NCI-H187 treated with DMSO at 0.1 percent for 48 hours (cell line): Measurements from ENCODE around the gene RAMP1.
"Not testable (repeated sequence)": the region's sequence is repeated elsewhere in the genome, so short reads cannot be mapped to it uniquely, and the experiment has no call there.

ENCODE experiments used
- DNase-seq: peaks from one replicate; lab custom pipeline; 2025; lab: John Stamatoyannopoulos, UW

Gene RAMP1

DNA sequence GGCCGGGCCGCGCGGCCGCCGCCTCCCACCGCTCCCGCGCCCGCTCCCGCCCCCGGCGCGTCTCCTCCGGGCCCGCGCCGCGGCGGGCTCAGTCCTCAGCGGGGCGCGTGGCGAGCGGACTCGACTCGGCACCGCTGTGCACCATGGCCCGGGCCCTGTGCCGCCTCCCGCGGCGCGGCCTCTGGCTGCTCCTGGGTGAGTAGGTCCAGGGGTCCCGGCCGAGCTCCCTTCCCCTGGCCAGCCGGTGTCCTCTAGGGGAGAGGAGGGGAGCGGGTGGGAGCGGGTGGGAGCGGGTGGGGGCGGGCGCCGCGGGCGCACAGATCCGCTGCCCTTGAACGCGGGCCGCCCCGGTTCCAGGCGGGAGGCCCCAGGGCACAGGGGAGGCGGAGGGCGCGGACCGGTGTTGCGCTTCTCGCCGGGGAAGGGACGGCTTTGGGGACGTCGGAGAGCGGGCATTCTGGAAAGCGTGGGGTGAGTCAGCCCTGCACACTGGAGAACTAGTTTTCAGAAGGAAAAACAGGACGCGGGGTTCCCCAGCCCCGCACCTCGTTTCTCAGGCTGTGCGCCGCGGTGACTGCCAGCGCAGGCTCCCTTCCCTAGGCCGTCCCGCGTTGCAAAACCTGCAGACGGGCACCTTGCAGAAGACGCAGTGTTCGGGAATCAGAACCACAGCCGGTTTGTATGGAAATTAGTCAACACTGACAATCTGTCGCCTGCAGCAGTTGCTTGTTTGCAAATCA lies at the start of gene RAMP1:
RAMP1 (plus strand) TSS at position 91 of the 740 bp plus-strand sequence; CDS start at position 144, 53 bp downstream.
- no peak for DNase-seq

DNA sequence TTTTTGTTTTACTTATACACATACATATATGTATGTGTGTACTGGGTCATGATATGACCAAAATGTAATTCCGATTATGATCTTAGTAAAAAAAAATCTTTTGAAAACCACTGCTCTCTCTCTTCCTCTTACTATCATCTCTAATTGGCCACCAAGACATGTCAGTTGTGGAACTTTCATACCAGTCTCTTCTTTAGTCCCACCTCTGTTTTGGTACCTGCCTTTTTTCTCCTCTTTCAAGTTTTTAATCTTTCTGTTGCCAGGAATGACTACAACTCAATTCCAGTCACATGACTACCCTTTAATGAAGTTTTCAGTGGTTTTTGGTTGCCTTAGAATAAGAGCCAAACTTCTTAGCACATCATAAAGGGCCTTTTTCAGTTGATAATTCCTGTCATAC lies 43.8 kb upstream of the RAMP1 start:
- no peak for DNase-seq

GRCh38 chr2:237816531-237816930 lies 42.9 kb upstream of the RAMP1 start:
- DNase-seq = no peak

DNA sequence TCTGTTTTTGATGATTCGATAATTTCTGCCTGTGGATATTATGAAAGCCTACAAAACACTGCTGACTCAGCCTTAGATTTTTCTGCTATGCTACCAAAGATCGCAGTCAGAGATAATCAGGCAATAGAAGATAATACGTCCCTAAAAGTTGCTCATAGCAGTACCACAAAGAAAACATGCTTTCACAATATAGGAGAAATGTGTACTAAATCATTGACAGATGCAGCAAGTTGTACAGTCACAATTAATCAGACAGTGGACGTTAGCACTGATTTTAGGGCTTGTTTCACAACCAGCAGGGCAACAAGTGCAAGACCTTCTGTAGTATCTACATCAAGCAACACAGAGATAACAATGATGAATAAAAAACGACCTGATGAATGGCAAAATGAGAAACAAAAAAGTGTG lies 41.4 kb upstream of the RAMP1 start:
- no peak for DNase-seq

GRCh38 chr2:237819231-237819630 lies 40.2 kb upstream of the RAMP1 start:
- no peak for DNase-seq

DNA sequence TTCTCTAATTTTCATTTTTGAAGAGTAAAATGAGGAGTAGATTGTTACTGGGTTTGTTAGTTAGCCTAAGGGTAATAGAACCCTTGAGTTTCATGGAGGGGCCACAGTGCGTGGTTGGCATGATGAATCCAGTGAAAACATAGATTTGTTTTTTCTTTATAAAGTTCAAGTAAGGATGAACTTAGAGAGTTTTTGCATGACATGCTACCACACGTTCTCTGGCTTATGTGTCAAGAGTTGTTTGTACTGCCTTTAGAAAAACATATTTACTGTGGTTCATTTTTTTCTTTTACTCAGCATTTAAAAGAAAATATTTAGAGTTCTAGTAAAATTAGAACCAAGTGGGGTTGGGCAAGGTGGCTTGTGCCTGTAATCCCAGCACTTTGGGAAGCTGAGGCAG lies 39.0 kb upstream of the RAMP1 start:
- DNase-seq = no peak

GRCh38 chr2:237823544-237823943 lies 35.9 kb upstream of the RAMP1 start:
- DNase-seq = no peak

- DNase-seq = no peak
These were observed 35.3 kb upstream of the RAMP1 start for GRCh38 chr2:237824085-237824484.

DNA sequence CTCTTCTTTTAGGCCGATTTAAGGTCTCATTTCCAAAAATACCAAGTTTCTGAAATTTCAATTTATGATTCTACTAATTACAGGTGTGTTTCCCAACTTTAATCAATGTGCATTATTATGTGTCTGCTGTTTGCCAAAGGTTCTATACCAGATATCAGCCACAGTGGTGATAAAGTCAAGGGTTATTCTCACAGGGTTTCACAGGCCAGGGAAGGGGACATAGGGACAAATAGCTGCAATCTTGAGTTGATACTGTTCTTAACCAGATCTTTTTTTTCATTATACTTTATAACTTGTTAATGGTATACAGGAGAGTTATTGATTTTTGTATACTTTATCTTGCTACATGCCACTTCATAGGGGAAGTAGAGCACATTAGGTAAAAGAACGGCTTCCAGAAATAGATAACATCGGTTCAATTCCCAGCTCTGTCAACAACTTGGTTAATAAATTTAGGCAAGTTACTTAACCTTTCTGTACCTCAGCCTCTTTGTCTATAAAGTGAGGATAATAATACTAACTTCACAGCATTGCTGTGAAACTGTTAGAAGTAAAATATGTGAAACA lies 31.9 kb upstream of the RAMP1 start:
- no peak for DNase-seq

DNA sequence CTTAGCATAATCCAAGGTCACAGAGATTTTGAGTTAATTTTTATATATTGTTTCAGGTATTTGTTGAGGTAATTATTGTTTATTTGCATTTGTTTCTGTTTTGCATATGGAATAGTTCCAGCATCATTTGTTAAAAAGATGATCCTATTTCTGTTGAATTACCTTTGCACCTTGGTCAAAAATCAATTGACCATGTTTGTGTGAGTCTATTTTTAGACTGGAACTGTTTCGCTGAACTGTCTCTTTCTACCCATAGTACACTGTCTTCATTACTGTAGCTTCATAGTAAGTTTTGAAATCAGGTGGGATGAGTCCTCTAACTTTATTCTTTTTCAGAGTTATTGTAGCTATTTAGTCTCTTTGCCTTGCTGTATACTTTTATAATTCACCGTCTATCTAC lies 28.9 kb upstream of the RAMP1 start:
- no peak for DNase-seq

DNA sequence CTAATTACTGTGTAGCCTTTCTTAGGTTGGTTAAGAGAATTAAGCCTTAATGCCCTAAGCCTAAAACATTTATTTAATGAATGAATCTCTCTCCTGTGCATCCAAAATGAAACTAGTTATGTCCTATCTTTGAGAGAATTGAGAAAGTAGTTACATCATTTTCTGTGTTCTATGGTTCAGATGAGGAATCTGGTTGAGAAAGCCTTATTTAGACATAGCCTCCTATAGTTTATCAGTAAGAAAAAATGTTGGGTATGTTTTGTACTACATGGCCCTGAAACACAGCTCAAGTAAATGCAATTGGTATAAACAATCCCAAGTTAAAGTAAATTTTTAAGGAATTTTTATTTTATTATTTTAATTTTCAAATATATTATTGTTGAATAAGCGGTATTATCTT lies 25.9 kb upstream of the RAMP1 start:
- DNase-seq = no peak

GRCh38 chr2:237835372-237835771 lies 24.1 kb upstream of the RAMP1 start:
- no peak for DNase-seq

GRCh38 chr2:237841051-237841450 lies 18.4 kb upstream of the RAMP1 start:
- no peak for DNase-seq

GRCh38 chr2:237848940-237849339 lies 10.5 kb upstream of the RAMP1 start:
- not testable (repeated sequence) for DNase-seq

DNA sequence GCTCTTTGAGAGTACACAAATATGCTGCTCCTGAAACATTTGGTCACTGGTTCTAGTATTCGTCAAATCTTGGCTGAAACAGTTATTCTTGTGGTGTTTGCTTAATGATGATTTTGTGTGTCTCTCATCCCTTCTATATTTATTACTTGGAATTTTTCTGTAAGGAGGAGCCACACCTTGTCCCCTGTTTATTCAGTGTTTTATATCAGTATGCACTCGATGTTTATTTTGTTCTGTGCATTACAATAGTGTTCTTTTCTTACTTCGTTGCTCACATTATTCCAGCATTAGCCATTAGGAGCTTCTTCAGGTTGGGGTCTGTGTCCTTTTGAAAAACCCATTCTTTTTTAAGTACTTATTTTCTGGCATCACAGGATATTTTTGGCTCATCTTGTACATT lies 5.1 kb upstream of the RAMP1 start:
- no peak for DNase-seq

DNA sequence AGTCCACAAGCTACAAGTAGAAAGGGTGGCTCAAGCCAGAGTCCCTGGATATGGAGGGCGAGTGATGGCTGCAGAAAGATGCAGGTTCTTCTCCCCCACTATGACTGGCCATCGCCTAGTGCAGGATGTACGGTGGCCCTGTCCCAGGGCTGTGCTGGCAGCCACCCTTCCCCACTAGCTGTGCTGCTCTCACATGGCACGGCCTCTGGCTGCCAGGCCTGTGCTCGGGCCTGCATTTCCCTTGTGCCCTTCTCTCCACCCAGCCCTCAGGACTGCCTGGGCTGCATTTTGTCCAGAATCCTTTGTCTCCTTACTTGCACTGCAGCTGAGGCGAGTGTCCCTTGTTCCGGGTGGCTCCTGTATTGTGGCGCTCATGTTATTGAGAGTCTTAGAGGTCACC lies 1.6 kb upstream of the RAMP1 start:
- DNase-seq = no peak

DNA sequence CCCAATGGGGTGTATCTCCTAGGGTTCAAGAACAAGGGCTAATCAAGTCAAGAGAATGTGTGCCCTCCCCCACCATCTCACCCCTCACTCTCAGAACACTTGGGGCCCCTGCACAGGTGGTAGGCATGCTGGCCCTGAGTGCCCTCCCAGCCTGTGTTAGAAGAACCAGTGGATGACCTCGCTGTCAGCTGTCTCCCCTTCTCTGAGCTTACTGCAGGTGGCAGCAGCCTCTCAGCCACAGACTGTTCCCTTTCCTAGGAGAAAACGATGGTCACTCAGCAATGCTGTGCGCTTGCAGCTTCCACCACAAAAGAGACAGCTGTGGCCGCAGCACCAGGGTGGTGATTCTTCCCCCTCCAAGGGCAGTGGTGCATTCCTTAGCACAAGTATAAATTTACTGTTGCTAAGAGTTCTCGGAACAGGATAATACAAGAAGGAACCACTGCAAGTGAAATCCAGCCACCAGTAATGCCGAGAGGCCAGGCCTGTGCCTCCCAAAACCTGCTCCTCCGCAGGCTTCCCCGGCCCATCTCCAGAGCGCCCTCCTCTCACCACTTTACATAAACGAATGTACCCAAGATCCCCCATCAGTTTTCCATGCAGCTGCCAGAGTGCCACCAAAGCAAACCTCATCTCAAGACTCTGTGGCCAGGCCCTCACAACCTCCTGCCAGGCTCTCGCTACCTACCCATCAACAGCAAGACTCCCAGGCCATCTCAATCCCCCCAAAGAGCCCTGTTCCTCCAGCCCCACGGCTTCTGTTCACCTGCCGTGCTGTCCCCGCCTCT lies 935 bp upstream of the RAMP1 start:
- DNase-seq = no peak

DNA sequence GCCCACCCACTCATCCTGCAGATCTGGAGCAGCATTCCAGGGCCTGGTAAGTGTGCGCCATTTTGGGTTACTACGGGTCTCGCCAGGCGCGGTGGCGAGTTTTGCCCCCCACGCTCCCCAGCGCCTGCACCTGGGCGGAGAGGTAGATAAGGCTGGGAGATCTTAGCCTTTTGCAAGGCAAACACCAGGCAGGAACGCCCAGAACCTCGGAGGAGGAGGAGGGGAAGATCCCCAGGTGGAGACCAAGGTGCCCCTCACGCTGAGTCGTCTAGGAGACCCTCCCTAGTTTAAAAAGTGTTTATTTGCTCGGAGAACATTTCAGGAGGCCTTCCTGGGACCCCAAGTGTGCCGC lies 365 bp upstream of the RAMP1 start:
- no peak for DNase-seq

GRCh38 chr2:237860273-237860935 lies 981 bp downstream of the RAMP1 start:
- no peak for DNase-seq

DNA sequence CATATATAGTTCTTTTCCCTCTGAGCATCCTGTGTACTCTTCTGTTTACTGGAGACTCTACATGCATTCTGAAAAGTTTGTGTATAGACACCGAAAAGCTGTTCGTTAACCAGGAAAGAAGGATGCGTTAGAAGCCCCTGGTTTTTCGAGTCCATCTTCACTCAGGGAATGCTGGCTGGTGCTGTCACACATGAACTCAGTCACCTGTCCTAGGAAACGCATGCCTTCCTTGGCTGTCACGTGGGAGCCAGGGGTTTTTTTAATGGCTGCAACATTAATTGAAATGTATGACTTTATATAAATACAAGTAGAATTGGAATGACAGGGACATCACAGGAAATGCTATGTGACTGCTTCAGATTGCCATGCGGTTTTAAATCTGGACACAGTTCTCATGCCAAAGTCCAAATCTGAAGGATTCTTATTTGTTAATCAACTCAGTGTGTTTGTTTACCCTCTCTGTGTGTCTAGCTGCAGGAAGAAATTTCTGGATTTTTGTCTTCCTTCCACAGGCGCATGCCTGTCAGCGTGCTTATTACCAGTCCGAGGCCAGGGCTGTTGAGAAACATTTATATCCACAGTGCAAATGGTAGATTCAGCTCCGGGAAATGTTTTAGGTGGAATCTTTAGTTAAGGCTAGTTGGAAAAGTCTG lies 2.6 kb downstream of the RAMP1 start:
- no peak for DNase-seq

- DNase-seq = no peak
These were observed 3.1 kb downstream of the RAMP1 start for GRCh38 chr2:237862528-237862895.

GRCh38 chr2:237863102-237863511 lies 3.7 kb downstream of the RAMP1 start:
- DNase-seq = no peak
